Effector CD4-positive, alpha-beta T cell (primary cell): ENCODE results near the gene HES4.
A peak's percentile ranks its signal among the peaks of the same experiment; 100 is the strongest.

Experiments
- DNase-seq: peaks from one replicate; pipeline ENCODE4 v3.0.0-alpha.2; 2020

HES4 gene

DNA sequence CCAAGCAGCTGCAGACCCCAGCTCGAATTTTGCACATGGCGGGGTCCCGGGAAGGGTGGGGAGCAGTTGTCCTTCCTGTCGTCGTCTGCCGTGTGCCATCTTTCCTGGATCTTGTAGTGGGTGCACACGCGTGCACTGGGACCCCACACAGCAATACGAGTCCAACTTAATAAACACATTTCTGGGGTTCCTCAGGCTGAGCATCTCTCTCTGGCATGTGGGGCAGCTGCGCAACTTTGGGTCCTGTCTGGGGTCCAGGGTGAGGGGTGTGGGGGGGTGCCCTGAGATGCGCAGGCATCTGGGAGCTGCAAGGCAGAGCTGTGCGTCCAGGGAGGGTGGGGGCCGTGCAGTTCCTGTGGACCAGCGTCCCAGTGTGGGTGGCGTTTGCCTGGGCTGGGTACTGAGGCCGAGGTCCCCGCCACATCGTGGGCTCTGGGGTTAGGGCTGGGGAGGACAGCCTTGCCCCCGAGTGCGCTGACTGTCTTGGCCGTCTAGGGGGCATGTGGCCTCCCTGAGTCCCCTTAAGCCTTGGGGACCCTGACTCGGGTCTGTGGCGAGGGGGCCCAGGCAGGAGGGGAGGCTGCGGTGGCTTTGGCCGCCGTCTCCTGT is 34.3 kb downstream of the HES4 start:
- DNase-seq: no peak

DNA sequence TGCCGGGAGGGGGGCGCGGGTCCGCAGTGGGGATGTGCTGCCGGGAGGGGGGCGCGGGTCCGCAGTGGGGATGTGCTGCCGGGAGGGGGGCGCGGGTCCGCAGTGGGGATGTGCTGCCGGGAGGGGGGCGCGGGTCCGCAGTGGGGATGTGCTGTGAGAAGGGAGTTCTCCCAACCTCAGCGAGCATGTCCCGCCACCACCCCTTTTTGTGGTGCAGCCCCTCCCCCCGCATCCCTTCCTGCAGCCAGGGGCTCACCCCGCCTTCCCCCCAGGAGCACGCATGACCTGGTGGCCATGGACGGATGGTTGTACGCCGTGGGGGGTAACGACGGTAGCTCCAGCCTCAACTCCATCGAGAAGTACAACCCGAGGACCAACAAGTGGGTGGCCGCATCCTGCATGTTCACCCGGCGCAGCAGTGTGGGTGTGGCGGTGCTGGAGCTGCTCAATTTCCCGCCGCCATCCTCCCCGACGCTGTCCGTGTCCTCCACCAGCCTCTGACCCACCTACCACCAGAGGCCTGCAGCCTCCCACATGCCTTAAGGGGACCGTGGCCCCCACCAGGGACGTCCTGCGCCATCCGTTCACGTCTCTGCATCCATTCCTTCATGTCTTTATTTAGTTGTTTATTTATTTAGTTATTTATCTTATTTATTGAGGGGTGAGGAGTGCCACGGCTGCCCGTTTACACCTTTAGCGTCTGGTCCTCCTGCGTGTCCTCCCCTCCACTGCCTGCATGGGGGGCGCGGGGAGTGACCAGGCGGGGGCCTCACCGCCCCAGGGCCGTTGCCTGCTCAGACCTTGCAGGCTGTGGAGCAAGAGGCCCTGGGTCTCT is 35.0 kb downstream of the HES4 start:
- no peak for DNase-seq

DNA sequence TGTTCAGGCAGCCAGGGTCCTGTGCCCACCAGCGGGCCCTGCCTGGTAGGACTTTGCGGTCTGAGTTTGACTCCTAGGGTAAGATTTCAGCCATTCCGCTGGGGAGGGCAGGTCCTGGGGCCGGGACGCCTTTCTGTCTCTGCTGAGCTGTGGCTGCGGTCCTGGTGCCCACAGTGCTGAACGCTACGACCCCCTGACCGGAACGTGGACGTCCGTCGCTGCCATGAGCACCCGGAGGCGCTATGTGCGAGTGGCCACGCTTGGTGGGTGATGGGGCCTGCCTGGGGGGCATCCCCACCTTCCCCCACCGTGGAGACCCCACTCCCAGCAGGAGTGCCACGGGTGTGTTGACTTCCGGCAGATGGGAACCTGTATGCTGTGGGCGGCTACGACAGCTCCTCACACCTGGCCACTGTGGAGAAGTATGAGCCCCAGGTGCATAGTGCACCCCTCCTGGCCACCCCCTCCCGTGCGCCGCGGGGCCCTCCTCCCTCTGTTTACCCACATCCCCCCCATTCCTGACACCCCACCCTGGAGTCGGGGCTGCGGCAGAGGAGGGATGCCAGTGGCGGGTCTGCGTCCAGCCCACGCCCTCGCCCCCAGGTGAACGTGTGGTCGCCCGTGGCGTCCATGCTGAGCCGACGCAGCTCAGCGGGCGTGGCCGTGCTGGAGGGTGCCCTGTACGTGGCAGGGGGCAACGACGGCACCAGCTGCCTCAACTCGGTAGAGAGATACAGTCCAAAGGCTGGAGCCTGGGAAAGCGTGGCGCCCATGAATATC is 36.0 kb downstream of the HES4 start:
- DNase-seq: no peak

DNA sequence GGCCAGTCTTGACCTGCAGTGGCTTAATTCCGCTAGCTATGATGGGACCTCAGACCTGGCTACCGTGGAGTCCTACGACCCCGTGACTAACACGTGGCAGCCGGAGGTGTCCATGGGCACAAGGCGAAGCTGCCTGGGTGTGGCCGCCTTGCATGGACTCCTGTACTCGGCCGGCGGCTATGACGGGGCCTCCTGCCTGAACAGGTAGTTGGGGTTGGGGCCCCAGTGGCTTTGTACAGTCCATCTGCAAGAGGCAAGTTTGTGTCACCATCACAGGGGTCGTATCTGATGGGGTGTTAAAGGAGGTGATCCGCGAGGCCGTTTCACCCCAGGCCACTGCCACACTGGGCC is 36.6 kb downstream of the HES4 start:
- DNase-seq: no peak

DNA sequence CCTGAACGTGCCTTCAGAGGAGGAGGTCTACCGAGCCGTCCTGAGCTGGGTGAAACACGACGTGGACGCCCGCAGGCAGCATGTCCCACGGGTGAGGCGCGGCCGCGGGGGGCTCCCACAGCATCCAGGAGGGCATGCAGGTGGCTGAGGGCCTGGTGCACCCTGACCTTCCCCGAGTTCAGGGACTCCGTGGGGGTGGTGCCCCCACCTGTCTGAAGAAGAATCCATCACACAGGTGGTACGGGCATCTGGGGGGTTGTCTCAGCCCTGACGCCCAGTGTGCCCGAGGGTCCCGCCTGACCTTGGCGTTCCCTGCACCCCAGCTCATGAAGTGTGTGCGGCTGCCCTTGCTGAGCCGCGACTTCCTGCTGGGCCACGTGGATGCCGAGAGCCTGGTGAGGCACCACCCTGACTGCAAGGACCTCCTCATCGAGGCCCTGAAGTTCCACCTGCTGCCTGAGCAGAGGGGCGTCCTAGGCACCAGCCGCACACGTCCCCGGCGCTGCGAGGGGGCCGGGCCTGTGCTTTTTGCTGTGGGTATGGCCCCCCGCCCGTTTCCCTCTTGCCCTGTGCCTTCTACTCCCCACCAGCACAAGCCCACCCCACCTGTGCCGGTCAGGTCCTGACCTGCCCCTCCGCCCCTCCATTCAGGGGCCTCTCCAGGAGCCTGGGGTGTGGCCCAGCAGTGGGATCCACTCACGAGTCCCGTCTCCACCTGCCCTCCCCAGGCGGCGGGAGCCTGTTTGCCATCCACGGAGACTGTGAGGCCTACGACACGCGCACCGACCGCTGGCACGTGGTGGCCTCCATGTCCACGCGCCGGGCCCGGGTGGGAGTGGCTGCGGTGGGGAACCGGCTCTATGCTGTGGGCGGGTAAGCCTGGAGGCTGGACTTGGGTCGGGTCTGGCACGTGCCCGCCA is 37.3 kb downstream of the HES4 start:
- DNase-seq: no peak

DNA sequence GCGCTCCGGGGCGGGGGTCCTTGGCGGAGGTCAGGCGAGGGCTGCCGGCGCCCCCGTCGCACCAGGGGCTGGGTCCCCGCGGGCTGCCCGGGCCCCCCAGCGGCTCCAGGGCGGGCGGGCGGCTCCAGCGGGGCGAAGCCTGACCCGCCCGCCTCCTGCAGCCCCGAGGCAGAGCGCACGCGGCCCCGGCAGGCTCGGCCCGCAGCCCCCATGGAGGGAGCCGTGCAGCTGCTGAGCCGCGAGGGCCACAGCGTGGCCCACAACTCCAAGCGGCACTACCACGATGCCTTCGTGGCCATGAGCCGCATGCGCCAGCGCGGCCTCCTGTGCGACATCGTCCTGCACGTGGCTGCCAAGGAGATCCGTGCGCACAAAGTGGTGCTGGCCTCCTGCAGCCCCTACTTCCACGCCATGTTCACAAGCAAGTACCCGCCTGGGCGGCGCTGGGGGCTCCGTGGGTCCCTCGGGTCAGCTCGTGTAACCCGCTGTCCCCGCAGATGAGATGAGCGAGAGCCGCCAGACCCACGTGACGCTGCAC is 38.7 kb downstream of the HES4 start:
- no peak for DNase-seq

DNA sequence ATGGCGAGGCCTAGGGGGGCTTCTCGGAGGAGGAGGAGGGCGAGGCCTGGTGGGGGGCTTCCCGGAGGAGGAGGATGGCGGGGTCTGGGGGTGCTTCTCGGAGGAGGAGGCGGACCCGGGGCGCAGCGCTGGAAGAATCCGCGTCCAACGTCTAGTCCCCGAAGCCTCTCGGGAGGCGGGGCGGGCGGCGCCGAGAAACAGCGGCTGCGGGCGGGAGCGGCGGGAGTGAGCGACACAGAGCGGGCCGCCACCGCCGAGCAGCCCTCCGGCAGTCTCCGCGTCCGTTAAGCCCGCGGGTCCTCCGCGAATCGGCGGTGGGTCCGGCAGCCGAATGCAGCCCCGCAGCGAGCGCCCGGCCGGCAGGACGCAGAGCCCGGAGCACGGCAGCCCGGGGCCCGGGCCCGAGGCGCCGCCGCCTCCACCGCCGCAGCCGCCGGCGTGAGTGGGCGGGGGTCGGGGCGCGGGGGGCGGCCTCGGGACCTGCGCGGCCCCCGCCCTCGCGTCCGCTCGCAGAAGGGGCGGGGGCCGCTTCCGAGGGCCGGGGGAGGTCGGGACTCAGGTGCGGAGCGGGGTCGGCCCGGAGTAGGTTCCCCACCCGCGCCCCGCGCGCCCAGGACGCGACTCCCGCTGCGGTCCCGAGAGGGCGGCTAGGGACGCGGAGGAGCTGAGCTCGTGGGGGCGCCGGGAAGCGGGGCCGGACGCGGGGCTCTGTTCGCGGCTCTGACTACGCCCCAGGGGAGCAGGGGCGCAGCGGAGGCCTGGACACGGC is 39.4 kb downstream of the HES4 start, which contains the start of gene KLHL17:
TSS of gene KLHL17 (plus strand) at position 222 of the 769 bp plus-strand sequence. CDS start at position 332, 110 bp downstream.
- DNase-seq: peak; percentile 78

DNA sequence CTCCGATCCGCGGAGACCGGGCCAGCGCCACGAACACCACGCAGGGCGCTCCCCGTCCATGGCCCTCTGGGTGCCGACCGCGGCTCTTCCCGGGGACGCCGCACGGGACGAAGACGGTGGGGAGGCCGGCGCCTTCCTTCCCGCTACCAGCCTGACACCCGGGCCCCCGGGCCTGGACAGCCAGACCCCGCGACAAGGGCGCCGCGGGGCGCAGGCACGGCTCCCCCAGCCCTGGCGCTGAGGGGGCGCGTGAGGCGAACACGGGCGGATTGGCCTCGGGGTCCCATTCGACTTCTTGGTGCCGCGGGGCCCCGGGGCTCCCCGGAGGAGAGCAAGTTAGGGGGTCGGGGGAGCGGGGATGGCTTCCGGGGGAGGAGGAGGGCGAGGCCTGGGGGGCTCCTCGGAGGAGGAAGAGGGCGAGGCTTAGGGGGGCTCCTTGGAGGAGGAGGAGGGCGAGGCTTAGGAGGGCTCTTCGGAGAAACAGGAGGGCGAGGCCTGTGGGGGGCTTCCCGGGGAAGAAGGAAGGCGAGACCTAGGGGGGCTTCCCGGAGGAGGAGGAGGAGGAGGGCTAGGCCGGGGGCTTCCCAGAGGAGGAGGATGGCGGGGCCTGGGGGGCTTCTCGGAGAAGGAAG is 40.0 kb downstream of the HES4 start:
- no peak for DNase-seq

DNA sequence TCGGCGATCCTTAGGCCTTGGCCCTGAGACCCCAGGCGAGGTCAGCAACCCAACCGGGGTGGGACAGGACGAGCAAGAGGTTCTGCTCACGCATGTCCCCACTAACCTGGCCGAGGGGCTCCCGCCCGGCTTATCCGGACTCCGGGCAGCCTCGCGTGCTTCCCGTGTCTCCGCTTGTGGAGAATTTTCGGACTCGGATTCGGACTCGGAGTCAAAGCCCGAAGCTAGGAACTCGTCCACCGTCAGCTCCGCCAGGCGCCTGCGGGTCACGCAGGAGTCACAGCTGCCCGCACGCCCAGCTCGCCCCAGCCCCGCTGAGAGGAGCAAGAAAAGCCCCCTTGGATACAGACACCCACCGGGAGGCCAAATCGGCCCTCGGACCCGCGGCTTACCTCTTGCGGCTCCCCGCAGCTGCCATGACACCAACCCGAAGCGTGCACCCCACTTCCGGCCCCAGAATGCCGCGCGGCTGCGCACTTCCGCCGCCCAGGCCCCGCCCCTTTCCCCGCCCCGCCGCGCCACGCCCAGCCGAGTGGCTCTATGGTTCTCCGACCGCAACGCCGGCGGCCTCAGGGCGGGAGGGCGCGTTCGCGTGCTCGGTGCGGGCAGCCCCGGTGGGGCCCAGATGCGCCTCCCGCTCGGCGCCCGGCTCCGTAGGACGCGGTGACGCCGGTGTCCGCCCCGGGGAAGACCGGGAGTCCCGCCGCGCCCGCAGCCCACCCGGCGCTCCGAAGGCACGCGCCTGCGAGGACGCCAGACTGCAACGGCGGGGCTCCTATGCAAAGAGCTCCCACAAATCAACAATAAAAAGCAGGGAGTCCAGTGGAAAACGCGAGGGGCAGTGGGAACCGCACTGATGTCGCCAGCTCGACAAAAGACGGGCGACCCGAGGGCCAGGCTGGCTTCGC is 40.8 kb downstream of the HES4 start, which contains the start of gene NOC2L:
TSS of gene NOC2L (minus strand) at position 434 of the 908 bp plus-strand sequence. CDS start at position 418, 16 bp downstream.
- DNase-seq: peak; percentile 91

DNA sequence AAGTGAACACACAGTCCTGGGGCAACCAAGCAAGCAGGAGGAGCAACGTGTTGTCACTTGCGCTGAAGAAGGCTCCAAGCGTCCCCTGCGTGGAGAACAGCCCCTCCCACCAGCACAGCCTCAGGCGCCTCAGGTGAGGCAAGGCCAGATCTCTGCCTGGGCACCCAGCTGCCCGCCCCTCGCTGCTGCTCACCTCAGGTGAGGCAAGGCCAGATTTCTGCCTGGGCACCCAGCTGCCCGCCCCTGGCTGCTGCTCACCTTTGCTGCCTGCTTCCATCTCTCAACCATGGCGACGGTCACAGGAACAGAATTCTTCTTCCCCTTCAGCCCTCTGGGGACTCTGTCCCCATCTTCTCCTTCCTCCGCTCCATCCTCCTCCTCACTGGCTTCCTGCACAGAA is 43.3 kb downstream of the HES4 start:
- no peak for DNase-seq

DNA sequence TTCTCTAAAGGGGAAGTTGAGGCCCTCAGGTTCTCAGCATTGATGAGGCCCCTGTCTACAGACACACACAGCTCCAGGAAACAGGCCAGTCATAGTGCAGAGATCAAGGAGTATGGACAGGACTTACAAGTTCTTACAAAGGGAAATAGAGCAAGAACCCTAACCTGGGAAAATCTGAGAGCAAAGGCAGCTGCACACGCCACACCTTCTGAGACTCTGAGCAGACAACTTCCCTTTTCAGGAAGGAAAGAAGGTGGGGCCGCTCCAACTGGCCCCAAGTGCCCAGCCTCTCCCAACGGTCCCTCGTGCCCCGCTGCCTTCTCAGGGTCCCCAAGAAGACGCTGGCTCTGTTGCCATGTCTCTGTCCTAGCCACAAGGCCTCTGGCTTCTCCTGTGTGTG is 44.4 kb downstream of the HES4 start:
- DNase-seq: no peak

DNA sequence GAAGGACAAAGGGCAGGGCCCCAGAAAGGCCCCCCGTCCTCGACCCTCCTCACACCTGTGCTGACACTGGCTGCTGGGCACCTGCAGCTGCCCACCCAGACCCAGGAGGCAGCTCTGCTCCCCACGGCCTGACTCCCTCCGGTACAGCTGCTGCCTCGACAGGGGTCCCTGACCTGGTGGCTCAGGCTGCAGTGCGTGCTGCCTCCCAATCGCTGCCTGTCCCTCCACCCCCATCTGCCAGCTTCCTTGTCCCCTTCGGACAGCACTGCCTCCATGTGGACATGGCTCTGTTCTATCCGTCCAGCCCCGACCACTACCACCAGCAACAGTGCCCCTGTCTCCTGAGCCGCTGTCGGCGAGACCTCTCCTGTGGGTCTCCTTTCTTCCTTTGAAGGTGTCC is 45.0 kb downstream of the HES4 start:
- no peak for DNase-seq

DNA sequence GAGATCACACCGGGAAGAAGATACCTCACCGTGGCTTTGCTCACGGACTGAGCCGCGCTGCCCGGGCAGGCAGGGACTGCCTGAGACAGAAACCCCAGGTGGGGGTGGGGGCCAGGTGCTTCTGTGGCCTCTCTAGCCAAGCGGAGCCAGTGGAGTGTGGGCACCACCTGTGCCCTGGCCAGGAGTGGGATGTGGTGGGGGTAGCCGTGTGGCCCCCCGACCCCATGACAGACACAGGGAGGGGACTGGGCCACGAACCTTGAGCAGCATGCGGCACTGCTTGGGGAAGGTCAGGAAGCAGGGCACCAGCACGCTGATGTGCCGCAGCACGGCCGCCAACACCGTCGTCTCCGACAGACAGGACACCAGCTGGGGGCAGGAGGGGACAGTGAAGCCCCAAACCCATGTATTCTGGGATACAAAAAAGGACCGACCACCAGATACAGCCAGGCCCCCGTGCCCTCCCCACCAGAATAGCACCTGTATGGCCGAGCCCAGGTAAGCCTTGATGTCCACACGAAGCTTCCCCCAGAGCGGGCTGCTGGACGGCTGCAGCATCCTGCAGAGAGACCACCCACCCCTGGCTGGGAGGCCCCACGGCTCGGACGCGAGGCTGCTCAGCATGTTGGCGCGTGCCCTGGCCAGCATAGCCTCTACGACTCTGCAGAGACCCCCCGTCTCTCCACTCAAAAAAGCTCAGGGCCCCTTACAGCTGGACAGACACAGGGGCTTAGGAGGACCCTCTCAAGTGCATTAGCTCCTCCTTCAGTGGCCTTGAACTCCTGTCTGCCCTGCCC is 46.2 kb downstream of the HES4 start:
- no peak for DNase-seq

DNA sequence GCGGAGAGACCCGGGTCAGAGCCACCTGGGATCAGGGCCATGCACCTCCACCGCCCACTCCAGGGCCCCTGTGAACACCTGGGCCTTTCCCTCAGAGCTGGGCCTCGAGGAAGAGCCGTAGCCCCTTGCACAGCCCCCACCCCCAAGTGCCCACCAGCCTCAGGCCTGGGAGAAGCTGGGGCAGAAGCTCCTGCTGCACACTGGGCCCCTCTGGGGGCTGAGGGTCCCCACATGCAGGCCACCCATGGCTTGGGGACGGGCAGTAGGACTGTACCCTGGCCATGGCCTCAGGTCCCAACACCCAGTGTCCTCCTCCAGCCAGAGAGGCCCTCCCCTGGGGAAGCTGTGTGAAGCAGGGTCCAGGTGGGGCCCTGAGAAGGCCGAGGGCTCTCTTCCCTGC is 47.3 kb downstream of the HES4 start:
- DNase-seq: no peak

DNA sequence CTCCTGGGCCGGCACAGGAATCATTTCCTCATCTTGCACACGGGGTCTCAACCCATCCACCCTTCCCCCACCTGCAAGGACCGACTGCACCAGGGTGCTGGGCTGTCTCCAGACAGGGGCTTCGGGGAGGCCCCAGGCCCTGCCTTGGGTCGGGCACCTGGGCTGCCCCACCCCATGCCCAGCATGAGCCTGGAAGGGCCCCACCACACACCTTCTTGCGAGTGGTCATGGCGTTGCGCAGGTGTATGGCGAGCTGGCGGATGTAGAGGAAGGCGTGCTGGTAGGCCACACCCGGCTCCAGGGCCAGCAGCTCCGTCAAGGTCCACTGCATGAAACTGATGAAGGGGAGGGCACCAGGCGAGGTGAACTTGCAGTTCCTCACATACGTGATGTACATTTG is 47.7 kb downstream of the HES4 start:
- DNase-seq: no peak

DNA sequence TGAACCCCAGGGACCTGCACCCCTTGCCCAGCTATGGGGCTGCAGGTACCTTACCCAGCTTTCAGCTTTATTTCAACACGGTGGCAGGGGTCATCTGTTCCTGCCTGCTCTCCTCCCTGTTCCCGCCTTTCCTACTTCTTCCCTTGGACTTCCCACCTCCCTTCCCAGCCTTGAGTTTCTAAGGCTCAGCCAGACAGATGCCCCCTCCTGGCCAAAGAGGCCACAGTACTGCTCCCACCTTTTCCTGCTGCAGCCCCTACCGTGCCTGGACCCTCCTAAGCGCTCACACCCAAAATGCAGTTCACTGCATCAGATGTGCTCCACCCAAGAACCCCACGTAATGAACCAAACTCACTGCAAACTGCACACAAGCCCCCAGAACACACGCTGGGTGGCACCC is 48.5 kb downstream of the HES4 start:
- no peak for DNase-seq

DNA sequence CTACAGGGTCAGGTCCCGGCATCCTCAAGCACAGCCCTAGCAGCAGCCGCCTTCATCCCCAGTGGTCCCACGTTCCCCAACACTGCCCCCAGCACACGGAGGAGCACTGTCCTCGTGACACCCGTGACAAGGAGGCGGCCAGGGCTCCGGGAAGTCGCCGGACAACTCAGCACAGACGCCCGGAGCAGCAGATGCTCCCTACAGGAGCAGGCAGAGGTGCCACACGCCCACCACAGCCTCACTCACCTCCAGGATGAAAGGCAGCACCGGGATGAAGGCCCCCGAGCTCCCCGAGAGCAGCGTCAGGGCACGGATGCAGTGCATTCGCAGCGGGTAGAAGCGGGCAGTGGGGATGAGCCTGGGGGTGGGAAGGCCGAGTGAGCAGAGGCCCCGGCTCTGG is 49.0 kb downstream of the HES4 start:
- DNase-seq: no peak

DNA sequence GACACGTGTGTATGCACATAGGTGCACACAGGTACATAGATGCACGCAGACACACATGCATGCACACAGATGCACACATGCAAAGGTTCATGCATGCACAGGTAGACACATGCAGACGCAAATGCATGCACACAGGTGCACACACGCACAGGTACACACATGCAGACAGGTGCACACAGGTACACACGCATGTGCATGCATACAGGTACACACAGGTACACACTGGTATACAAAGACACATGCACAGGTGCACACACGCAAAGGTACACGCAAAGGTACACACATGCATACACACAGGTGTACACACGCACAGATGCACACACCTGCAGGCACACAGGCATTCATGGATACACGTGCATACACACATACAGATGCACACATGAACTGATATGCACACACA is 49.6 kb downstream of the HES4 start:
- no peak for DNase-seq
